PC-9 (cell line): ENCODE results near the gene RYR3.

ENCODE experiments used
- CTCF ChIP-seq: fragments of 200-600 bp; sonication (generic); conservative IDR thresholded peaks from 2 replicates; pipeline ENCODE4 v1.6.1; 2017; ENCODE audit warnings: mixed run types, antibody characterized with exemption, mild to moderate bottlenecking, moderate library complexity
- EZH2 ChIP-seq: fragments of 200-600 bp; sonication (generic); IDR thresholded peaks from 2 replicates; pipeline ENCODE4 v1.8.0; 2017; ENCODE audit warnings: antibody characterized with exemption, low read depth

- TF ChIP-seq CTCF (no peak), EZH2 (no peak)
These were observed 43.6 kb downstream of the RYR3 start for GRCh38 chr15:33354411-33354810.
